ENCODE data around the gene HOXD8.
A peak's percentile ranks its signal among the peaks of the same experiment; 100 is the strongest.

The HOXD8 gene

DNA sequence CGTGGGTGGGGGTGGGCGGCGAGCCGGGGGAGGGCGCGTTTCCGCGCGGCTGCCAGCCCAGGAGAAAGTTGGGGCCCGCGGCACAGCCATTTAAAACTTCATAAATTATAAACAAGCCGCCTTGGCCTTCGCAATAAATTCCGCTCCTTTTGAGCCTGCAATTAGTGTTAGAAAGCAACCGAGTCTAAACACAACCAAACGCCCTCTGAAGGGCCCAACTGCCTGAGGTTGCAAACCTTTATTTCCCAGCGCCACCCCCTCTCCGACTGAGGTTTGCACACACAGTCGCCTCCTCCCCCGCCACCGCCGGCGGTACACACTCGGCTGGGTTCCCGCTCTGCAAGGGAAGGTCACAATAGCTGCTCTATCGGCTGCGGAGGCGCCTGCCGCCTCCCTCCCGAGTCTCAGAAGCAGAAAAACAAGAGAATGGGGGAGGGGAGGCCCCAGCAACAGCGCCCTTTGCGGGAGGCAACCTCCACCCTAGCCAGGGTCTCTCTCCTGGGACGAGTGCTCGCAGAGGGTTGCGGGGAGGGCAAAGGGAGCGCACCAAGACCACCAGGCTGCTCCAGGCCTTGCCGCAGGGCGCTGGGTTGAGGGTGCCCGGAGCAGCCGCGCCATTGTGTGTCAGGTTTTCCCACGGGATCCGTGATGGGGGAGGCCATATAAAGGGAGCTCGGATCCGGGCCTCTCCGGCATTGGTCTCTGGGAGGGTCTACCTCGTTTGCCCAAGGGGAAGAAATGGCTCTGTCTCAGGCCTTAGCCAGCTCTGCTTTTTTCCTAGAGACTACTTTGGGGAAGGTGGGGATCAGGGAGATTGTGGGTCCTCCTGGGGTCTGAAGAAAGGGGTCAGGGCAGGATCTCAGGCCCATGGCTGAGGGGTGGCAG, 45.6 kb downstream of the HOXD8 start:
- no peak overlapping the region for H2AK5ac ChIP-seq (ENCODE audit: low read length, severe bottlenecking)
- no peaks in the 10 kb centered on the region for H3K9me3 ChIP-seq (ENCODE audit: control insufficient read depth, low read length)
- H3K4ac ChIP-seq (ENCODE audit: low read depth in 1 of 2, low read length in 2 of 2), result no peak overlapping the region
- H2BK15ac ChIP-seq (ENCODE audit: low read depth, poor library complexity, severe bottlenecking), result no peak overlapping the region
- no peaks in the 10 kb centered on the region for H3K79me1 ChIP-seq (replicated peaks; ENCODE audit: low read length, poor library complexity, severe bottlenecking)
- peak overlapping the region in 1 of 2 experiments; percentile 55 for H3K4me3 ChIP-seq (ENCODE audit: insufficient read depth in 1 of 2, low read depth in 1 of 2, low read length in 2 of 2)
- H3K27me3 ChIP-seq (ENCODE audit: control insufficient read depth in 1 of 2, insufficient read depth in 1 of 2, low read length in 2 of 2), result peaks cover 19 to 95% of the 10 kb centered on the region in 2 experiments
- H4K8ac ChIP-seq (ENCODE audit: low read length), result no peak overlapping the region
- H3K36me3 ChIP-seq (ENCODE audit: control insufficient read depth in 1 of 2, insufficient read depth in 2 of 2, low read depth in 1 of 2, low read length in 2 of 2), result peaks cover 0 to 2% of the 10 kb centered on the region in 2 experiments
- 4% methylated on average over 46 of the region's 47 CpGs for WGBS
- H2AFZ ChIP-seq (ENCODE audit: low read depth, low read length), result no peak overlapping the region
- H3K27ac ChIP-seq (ENCODE audit: low read length, poor library complexity, severe bottlenecking), result no peak overlapping the region
- peaks cover 29% of the 10 kb centered on the region for H3K4me1 ChIP-seq (ENCODE audit: control insufficient read depth, insufficient read depth, low read depth, low read length)
- H4K91ac ChIP-seq (ENCODE audit: low read length), result no peak overlapping the region
- no peak overlapping the region for H3K18ac ChIP-seq (ENCODE audit: low read depth in 1 of 2, low read length in 2 of 2)
- H3K23ac ChIP-seq (ENCODE audit: low read length in 2 of 2), result no peak overlapping the region
- H2BK5ac ChIP-seq (ENCODE audit: low read depth, low read length, poor library complexity, severe bottlenecking), result no peak overlapping the region
- no peak overlapping the region for H2BK120ac ChIP-seq (ENCODE audit: low read depth, low read length)
- H3K14ac ChIP-seq (ENCODE audit: low read length in 2 of 2), result peak overlapping the region in 1 of 2 experiments; percentile 41
- peak overlapping the region; percentile 63 for H3K9ac ChIP-seq (ENCODE audit: low read length)
- no peak for DNase-seq
- H2BK12ac ChIP-seq (ENCODE audit: low read length in 2 of 2), result no peak overlapping the region
- H3K4me2 ChIP-seq (ENCODE audit: low read length, poor library complexity, severe bottlenecking), result peak overlapping the region; percentile 55

DNA sequence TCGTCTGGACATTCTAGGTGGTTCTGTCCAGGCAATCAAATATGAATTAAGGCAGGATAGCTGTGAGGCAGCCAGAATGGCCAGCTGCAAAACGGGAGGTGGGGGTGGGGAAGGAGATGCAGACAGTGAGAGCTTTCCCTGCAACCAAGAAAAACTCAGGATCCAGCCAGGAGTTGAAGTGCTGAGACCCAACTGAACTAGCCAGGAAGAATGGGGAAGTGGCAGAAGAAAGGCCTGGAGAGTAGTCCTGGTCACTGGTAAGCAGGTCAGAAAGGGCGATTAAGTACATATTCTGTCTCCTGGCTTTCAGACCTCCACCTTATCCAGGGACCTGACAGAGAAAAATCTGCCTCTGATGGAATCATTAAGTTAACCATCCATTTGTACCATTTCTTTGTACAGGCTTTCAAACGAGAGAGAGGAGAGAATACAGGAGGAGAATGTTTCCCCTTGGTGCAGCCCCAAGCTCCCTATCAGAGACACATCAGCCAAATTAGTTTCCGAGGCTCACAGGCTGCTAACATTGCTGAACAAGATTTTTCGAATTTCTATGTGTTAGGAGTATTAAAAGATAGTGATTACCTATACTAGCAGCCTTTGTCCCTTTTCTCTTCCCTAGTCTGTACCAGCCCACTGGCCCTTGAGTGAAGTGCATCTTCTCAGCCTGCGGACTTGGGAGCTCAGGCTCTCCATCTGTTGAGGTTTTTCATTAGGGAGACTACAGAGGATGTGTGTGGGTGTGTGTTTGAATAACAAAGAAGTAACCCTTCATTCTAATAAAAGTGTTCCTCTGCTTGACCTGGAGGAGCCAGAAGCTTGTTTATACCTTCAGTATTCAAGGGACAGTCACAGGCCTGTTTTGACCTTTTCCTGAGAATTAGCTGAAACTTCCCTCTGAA, 46.5 kb downstream of the HOXD8 start:
- Histone ChIP-seq H3K4me2 (ENCODE audit: low read length, poor library complexity, severe bottlenecking) (no peak overlapping the region), H3K18ac (ENCODE audit: low read depth in 1 of 2, low read length in 2 of 2) (no peak overlapping the region), H4K91ac (ENCODE audit: low read length) (no peak overlapping the region), H3K9me3 (ENCODE audit: control insufficient read depth, low read length) (no peaks in the 10 kb centered on the region), H3K23ac (ENCODE audit: low read length in 2 of 2) (no peak overlapping the region), H3K4me1 (ENCODE audit: control insufficient read depth, insufficient read depth, low read depth, low read length) (peaks cover 29% of the 10 kb centered on the region), H4K8ac (ENCODE audit: low read length) (no peak overlapping the region), H3K4me3 (ENCODE audit: insufficient read depth in 1 of 2, low read depth in 1 of 2, low read length in 2 of 2) (no peak overlapping the region), H2BK5ac (ENCODE audit: low read depth, low read length, poor library complexity, severe bottlenecking) (no peak overlapping the region), H3K4ac (ENCODE audit: low read depth in 1 of 2, low read length in 2 of 2) (no peak overlapping the region), H3K27ac (ENCODE audit: low read length, poor library complexity, severe bottlenecking) (no peak overlapping the region), H2BK12ac (ENCODE audit: low read length in 2 of 2) (no peak overlapping the region), H3K36me3 (ENCODE audit: control insufficient read depth in 1 of 2, insufficient read depth in 2 of 2, low read depth in 1 of 2, low read length in 2 of 2) (peaks cover 0 to 2% of the 10 kb centered on the region in 2 experiments), H3K79me1 (replicated peaks; ENCODE audit: low read length, poor library complexity, severe bottlenecking) (no peaks in the 10 kb centered on the region), H3K9ac (ENCODE audit: low read length) (no peak overlapping the region), H2AFZ (ENCODE audit: low read depth, low read length) (no peak overlapping the region), H3K27me3 (ENCODE audit: control insufficient read depth in 1 of 2, insufficient read depth in 1 of 2, low read length in 2 of 2) (peaks cover 25 to 93% of the 10 kb centered on the region in 2 experiments), H2BK120ac (ENCODE audit: low read depth, low read length) (no peak overlapping the region), H2AK5ac (ENCODE audit: low read length, severe bottlenecking) (no peak overlapping the region), H2BK15ac (ENCODE audit: low read depth, poor library complexity, severe bottlenecking) (no peak overlapping the region), H3K14ac (ENCODE audit: low read length in 2 of 2) (no peak overlapping the region)
- WGBS, result 48% methylated on average over 4 of the region's 7 CpGs
- no peak for DNase-seq

DNA sequence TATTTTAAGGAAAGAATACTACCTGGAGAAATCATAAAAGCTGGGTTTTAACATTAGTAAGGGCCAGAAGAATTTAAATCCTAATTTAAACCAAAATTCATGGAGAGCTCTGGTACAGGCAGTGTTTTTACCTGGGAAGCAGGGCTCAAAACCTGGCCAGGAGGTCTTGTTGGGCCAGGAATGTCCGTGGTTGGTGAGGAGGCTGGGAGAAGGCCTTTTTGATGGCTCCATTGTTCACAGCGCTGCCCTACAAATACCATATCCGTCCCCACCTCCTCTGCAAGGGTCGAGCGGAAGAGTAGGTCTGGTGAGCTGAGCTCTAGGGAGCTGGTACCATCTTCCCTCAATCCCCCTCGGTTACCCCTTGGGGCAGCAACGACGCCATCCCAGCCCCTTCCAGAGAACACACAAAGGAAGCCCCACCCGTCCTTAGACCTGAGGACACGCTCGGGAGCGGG, 48.1 kb downstream of the HOXD8 start:
- Histone ChIP-seq H3K27me3 (ENCODE audit: control insufficient read depth in 1 of 2, insufficient read depth in 1 of 2, low read length in 2 of 2) (peaks cover 25 to 83% of the 10 kb centered on the region in 2 experiments), H3K23ac (ENCODE audit: low read length in 2 of 2) (no peak overlapping the region), H2BK12ac (ENCODE audit: low read length in 2 of 2) (no peak overlapping the region), H3K4me2 (ENCODE audit: low read length, poor library complexity, severe bottlenecking) (peak overlapping the region; percentile 80), H3K27ac (ENCODE audit: low read length, poor library complexity, severe bottlenecking) (no peak overlapping the region), H4K91ac (ENCODE audit: low read length) (no peak overlapping the region), H3K36me3 (ENCODE audit: control insufficient read depth in 1 of 2, insufficient read depth in 2 of 2, low read depth in 1 of 2, low read length in 2 of 2) (peaks cover 0 to 2% of the 10 kb centered on the region in 2 experiments), H3K79me1 (replicated peaks; ENCODE audit: low read length, poor library complexity, severe bottlenecking) (no peaks in the 10 kb centered on the region), H3K4ac (ENCODE audit: low read depth in 1 of 2, low read length in 2 of 2) (no peak overlapping the region), H3K4me3 (ENCODE audit: insufficient read depth in 1 of 2, low read depth in 1 of 2, low read length in 2 of 2) (peak overlapping the region; percentile 18 to 83), H3K14ac (ENCODE audit: low read length in 2 of 2) (no peak overlapping the region), H3K4me1 (ENCODE audit: control insufficient read depth, insufficient read depth, low read depth, low read length) (peaks cover 22% of the 10 kb centered on the region), H2BK120ac (ENCODE audit: low read depth, low read length) (no peak overlapping the region), H2BK5ac (ENCODE audit: low read depth, low read length, poor library complexity, severe bottlenecking) (no peak overlapping the region), H4K8ac (ENCODE audit: low read length) (no peak overlapping the region), H3K9me3 (ENCODE audit: control insufficient read depth, low read length) (no peaks in the 10 kb centered on the region), H2AFZ (ENCODE audit: low read depth, low read length) (no peak overlapping the region), H3K9ac (ENCODE audit: low read length) (peak overlapping the region; percentile 78), H2AK5ac (ENCODE audit: low read length, severe bottlenecking) (no peak overlapping the region), H2BK15ac (ENCODE audit: low read depth, poor library complexity, severe bottlenecking) (no peak overlapping the region), H3K18ac (ENCODE audit: low read depth in 1 of 2, low read length in 2 of 2) (no peak overlapping the region)
- WGBS, result 3% methylated on average over 10 of the region's 12 CpGs
- no peak for DNase-seq

All from mesenchymal stem cell (in vitro differentiated cells and primary cell).